GM12874 (cell line): ENCODE measurements around the gene TMEM266.

Experiments
- TF ChIP-seq, protein P1 (sequence below): IDR thresholded peaks from 2 replicates; pipeline ENCODE4 v1.5.1; 2011; ENCODE audit warnings: low read depth, mild to moderate bottlenecking, control low read depth, low read length, moderate library complexity; ENCODE audit not compliant: insufficient read depth

The TMEM266 gene

DNA sequence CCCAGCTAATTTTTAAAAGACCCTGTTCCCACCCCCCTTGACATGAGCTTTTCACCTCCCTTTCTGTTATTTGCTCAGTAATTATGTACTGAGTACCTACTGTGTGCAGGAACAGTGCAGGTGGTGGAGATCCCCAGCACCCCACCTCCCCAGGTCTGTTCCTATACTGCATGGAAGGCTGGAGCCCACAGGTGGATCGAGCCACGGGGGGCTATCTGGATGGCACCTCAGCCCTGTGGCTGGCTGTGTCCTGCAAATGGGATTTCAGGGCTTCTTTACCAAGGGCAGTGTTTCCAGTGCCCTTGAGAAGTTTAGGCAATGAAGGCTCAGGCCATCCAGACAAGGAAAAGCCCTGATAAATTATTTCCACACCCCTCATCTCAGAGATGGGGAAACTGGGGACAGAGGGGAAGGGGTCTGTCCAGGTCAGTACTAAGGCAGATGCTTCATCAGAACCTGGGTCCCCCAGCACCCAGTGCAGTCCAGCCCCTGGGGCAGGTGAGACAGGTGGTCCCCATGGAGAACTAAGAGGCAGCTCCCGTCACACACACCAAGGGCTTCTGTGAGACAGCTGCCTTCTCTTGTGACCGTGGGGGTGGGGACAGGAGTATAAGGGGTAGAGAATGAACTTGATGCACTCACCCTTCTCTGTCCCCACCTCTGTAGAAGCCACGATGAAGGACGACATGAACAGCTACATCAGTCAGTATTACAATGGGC lies 141.9 kb downstream of the TMEM266 start:
- TF ChIP-seq, protein P1, sequence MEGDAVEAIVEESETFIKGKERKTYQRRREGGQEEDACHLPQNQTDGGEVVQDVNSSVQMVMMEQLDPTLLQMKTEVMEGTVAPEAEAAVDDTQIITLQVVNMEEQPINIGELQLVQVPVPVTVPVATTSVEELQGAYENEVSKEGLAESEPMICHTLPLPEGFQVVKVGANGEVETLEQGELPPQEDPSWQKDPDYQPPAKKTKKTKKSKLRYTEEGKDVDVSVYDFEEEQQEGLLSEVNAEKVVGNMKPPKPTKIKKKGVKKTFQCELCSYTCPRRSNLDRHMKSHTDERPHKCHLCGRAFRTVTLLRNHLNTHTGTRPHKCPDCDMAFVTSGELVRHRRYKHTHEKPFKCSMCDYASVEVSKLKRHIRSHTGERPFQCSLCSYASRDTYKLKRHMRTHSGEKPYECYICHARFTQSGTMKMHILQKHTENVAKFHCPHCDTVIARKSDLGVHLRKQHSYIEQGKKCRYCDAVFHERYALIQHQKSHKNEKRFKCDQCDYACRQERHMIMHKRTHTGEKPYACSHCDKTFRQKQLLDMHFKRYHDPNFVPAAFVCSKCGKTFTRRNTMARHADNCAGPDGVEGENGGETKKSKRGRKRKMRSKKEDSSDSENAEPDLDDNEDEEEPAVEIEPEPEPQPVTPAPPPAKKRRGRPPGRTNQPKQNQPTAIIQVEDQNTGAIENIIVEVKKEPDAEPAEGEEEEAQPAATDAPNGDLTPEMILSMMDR = no peak

DNA sequence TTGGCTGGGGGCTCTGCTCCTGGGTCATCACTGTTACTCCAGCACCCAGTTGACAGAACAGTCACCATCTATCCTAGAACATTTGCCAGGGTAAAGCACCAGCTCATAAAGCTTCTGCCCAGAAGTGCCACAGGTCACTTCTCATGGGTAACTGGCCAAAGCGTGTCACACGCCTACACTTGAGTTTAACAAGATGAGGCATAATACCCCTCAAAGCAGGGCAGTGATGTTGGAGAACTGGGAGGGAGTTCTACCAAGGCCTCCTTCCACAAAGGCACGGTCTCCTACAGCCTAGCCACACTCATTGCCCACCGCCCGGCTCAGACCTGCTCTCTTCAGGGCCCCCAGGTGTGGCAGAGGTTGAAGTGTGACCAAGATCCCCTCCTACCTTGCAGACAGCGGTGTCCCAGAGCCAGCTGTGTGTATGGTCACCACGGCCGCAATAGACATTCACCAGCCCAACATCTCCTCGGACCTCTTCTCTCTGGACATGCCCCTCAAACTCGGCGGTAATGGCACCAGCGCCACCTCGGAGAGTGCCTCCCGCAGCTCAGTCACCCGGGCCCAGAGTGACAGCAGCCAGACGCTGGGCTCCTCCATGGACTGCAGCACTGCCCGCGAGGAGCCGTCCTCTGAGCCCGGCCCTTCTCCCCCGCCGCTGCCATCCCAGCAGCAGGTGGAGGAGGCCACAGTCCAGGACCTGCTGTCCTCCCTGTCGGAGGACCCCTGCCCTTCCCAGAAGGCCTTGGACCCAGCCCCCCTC lies 143.7 kb downstream of the TMEM266 start:
- TF ChIP-seq, protein P1 = no peak

DNA sequence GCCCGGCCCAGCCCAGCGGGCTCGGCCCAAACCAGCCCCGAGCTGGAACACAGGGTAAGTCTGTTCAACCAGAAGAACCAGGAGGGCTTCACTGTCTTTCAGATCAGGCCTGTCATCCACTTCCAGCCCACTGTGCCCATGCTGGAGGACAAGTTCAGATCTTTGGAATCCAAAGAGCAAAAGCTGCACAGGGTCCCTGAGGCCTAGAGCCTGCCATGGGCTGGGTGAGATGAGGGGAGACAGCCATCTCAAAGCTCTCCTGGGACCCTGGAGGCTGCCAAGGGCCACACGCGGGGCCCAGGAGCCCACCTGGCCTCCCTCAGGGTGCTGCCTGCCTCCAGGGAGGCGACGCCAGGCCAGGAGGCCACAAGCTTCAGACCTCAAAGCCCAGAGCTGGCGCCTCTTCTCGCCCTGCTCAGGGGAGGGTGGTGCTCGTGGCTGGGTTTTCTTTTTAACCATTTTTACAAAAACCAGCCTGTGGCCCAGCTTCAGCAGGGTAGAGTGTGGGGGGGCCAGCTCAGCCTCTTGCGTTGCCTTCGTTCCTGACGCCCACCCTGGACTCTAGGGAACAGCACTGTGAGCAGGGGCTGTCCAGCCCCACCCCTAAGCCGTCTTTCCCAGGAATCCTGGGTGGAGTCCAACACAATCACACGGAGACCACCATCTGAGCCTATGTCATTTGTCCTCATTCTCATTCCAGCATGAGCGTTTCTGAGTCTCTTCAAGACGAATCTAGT lies 144.5 kb downstream of the TMEM266 start:
- TF ChIP-seq, protein P1 = no peak

DNA sequence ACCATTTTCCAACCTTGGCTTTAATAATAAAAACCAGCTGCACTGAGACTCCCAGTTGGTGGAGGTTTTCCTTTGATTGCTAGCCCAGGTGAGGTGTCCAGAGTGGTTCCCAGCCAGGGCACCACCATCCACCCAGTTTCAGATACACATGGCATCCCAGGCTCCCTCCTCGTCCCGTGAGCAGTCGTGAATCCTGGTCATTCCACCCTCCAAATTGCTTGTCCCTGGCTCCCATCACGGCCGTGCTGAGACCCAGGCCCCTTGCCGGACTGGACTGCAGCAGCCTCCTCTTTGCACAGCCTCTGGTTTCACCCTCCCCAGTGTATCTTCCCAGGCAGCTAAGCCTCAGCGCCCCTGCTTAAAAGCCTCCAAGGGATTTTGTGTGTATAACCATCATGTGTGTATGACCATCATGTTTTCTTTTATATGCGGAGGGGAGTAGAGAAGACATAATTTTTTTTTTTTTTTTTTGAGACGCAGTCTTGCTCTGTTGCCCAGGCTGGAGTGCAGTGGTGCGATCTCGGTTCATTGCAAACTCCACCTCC lies 145.2 kb downstream of the TMEM266 start:
- TF ChIP-seq, protein P1 = no peak

DNA sequence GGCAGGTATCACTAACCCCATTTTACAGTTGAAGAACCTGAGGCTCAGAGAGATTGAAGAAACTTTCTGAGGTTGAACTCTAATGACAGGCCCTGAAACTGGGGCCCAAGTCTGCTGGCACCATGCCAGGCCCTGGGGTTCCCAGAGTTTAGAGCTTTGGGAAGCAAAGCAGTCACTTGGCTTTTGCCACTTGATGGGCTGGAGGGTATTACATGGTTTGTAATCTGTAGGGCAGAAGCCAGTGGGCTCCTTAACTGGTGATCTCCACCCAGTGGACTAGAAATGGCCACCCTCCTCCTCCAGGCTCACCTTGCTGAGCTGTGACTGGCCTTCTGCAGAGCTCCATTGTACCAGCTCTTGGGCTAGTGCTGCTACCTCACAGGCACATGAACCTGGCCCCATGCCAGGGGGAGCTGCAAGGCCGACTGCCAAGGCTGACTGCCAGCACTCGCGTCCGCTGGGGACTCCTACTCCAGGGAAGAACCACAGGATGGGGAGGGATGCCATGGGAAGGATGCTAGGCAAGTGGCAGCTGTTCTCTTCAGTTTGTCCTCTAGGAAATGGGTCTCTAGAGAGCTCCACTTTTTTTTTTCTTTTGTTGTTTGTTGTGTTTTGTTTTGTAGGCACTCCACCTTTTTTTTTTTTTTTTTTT lies 146.7 kb downstream of the TMEM266 start:
- TF ChIP-seq, protein P1 = no peak

DNA sequence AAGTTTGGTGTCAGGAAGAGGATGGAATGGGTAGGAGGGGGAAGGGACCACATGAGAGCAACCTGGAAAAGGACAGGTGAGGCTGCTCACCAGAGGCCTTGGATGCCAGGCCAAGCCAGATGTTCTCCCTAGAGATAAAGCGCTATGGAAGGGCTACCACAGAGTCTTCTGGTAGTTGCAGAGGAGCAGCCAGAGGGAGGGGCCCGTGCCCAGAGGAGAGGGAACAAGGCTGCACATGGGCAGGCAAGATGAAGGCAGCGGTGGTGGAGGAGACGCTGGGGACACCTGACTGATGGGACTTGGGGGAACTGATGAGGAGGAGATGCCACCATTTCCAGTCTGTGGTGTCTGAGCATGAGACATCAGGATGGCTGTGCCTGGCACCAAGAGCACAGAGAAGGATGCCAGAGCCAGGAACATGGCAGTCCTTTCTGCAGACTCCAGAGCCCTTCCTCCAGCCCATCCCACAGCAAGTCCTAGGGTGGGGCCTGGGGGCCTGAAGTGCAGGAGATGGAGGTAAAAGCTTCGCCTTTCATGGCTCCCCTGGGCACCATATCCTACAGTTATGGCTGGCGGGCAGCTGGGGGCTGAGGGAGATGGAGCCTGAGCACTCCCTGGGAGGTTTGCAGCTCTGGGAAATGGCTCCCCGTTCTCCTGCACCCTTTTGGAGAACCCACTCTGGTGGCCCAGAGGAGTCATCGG lies 148.4 kb downstream of the TMEM266 start:
- TF ChIP-seq, protein P1 = no peak
